ENCODE results near the gene ZMIZ1.

DNA sequence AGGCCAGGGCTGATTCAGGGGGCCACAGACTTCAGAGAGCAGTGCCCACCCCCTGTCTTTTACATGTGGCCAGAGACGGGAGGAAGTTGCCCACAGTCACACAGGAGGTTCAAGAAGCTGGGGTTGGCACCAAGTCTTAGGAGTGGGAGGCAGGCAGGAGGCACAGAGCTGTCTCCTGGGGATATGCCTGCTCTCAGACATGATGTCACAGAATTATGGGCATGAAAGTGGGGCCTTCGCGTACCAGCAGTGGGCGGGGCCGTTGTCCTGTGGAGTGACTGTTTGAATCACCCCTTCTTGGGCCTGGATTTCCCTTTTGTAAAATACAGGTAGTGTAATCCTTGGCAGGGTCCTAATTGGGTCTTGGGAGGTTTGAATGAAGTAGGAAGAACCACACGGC, 197.3 kb downstream of the ZMIZ1 start:
- TF ChIP-seq, protein P1, sequence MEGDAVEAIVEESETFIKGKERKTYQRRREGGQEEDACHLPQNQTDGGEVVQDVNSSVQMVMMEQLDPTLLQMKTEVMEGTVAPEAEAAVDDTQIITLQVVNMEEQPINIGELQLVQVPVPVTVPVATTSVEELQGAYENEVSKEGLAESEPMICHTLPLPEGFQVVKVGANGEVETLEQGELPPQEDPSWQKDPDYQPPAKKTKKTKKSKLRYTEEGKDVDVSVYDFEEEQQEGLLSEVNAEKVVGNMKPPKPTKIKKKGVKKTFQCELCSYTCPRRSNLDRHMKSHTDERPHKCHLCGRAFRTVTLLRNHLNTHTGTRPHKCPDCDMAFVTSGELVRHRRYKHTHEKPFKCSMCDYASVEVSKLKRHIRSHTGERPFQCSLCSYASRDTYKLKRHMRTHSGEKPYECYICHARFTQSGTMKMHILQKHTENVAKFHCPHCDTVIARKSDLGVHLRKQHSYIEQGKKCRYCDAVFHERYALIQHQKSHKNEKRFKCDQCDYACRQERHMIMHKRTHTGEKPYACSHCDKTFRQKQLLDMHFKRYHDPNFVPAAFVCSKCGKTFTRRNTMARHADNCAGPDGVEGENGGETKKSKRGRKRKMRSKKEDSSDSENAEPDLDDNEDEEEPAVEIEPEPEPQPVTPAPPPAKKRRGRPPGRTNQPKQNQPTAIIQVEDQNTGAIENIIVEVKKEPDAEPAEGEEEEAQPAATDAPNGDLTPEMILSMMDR (IDR thresholded peaks at IDR 0.05) = no peak
- no peak for TF ChIP-seq POLR2A (IDR thresholded peaks at IDR 0.05)
